ENCODE results near the gene FUBP1.

DNA sequence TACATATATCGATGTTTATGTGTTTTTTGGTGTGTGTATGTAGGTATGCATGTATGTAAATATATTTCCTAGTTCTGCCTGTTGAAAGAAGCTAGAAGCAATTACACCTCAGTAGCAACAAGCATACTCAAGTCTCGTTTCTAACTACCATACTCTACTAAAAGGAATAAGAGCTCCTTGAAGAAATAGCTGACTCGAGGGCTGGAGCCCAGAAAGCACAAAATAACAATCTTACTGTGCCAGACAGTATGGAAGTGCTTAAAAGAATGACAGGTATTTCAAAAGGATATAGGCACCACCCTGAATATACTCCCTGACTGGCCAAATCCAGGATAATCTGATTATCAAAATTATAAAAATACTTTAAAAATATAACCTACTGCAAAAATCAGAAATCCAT lies 23.2 kb downstream of the FUBP1 start:
- TF ChIP-seq POLR2A (IDR thresholded peaks at IDR 0.05; ENCODE audit: low read depth, low read length) (no peak), MAX (IDR thresholded peaks at IDR 0.05; ENCODE audit: insufficient read depth, insufficient read length) (no peak), POLR2AphosphoS5 (IDR thresholded peaks at IDR 0.05; ENCODE audit: insufficient read depth, low read depth, low read length) (no peak), GATA2 (IDR thresholded peaks at IDR 0.05; ENCODE audit: insufficient read depth, insufficient read length, low read depth, low read length) (no peak), EZH2 (IDR thresholded peaks at IDR 0.05; ENCODE audit: borderline replicate concordance, low read depth, low read length, severe bottlenecking) (no peak)
- TF ChIP-seq, protein P1, sequence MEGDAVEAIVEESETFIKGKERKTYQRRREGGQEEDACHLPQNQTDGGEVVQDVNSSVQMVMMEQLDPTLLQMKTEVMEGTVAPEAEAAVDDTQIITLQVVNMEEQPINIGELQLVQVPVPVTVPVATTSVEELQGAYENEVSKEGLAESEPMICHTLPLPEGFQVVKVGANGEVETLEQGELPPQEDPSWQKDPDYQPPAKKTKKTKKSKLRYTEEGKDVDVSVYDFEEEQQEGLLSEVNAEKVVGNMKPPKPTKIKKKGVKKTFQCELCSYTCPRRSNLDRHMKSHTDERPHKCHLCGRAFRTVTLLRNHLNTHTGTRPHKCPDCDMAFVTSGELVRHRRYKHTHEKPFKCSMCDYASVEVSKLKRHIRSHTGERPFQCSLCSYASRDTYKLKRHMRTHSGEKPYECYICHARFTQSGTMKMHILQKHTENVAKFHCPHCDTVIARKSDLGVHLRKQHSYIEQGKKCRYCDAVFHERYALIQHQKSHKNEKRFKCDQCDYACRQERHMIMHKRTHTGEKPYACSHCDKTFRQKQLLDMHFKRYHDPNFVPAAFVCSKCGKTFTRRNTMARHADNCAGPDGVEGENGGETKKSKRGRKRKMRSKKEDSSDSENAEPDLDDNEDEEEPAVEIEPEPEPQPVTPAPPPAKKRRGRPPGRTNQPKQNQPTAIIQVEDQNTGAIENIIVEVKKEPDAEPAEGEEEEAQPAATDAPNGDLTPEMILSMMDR (IDR thresholded peaks at IDR 0.05; ENCODE audit: extremely low read depth in 1 of 2, insufficient read depth in 1 of 2, low read depth in 1 of 2, low read length in 2 of 2) = no peak
